ENCODE measurements around the gene TCAP. TPM values are rescaled to one million over a fixed set of nuclear protein-coding genes. Genes with fewer than 3 reads are reported as not detected.

The TCAP gene
- total RNA-seq, 1 donor from 2014 or later: 1.3 TPM

GRCh38 chr17:39700148-39700987 lies 35.2 kb downstream of the TCAP start:
- Mint-ChIP-seq H3K9me3 (ENCODE audit: unreplicated experiment) (no peaks in the 10 kb centered on the region), H3K36me3 (ENCODE audit: unreplicated experiment) (no peaks in the 10 kb centered on the region), H3K4me1 (ENCODE audit: unreplicated experiment) (peaks cover 34% of the 10 kb centered on the region), H3K27me3 (ENCODE audit: unreplicated experiment) (no peaks in the 10 kb centered on the region), H3K4me3 (ENCODE audit: unreplicated experiment) (peak overlapping the region; percentile 78), H3K27ac (ENCODE audit: unreplicated experiment) (peak overlapping the region; percentile 31)
- TF ChIP-seq, protein P1, sequence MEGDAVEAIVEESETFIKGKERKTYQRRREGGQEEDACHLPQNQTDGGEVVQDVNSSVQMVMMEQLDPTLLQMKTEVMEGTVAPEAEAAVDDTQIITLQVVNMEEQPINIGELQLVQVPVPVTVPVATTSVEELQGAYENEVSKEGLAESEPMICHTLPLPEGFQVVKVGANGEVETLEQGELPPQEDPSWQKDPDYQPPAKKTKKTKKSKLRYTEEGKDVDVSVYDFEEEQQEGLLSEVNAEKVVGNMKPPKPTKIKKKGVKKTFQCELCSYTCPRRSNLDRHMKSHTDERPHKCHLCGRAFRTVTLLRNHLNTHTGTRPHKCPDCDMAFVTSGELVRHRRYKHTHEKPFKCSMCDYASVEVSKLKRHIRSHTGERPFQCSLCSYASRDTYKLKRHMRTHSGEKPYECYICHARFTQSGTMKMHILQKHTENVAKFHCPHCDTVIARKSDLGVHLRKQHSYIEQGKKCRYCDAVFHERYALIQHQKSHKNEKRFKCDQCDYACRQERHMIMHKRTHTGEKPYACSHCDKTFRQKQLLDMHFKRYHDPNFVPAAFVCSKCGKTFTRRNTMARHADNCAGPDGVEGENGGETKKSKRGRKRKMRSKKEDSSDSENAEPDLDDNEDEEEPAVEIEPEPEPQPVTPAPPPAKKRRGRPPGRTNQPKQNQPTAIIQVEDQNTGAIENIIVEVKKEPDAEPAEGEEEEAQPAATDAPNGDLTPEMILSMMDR (IDR thresholded peaks at IDR 0.05): no peak
- DNase-seq (ENCODE audit: extremely low spot score, unreplicated experiment): peak; percentile 83

- no peaks in the 10 kb centered on the region for H3K9me3 Mint-ChIP-seq (ENCODE audit: unreplicated experiment)
- H3K4me1 Mint-ChIP-seq (ENCODE audit: unreplicated experiment): peaks cover 34% of the 10 kb centered on the region
- peak overlapping the region; percentile 78 for H3K4me3 Mint-ChIP-seq (ENCODE audit: unreplicated experiment)
- H3K27ac Mint-ChIP-seq (ENCODE audit: unreplicated experiment): peak overlapping the region; percentile 40
- DNase-seq (ENCODE audit: extremely low spot score, unreplicated experiment): no peak
- TF ChIP-seq, protein P1 (IDR thresholded peaks at IDR 0.05): no peak
- no peaks in the 10 kb centered on the region for H3K36me3 Mint-ChIP-seq (ENCODE audit: unreplicated experiment)
- no peaks in the 10 kb centered on the region for H3K27me3 Mint-ChIP-seq (ENCODE audit: unreplicated experiment)
Observed at GRCh38 chr17:39701012-39701783, 36.0 kb downstream of the TCAP start.

DNA sequence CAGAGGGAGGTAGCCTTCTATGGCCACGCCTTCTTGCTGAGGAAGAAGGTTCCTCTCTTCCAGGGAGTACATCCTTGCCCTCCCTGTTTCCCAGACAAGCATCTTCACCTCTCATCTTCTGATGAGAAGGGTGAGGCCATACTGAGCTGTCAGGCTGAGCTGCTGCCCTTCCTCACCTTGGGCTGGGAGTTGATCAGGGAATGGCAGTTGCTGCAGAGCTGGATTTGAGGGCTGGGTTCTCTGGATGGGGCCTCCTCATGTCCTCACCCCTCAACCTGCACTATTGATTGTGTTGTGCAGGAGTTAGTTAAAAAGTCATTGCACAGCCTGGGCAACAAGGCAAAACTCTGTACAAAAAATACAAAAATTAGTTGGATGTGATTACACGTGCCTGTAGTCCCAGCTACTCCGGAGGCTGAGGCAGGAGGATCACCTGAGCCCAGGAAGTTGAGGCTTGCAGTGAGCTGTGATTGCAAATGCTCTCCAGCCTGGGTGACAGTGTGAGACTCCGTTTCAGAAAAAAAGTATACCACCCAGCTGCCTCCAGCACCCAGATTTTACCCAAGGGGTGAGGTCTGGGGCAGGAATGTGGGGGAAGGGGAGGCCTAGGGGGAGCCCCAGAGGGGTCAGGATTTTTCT lies 36.8 kb downstream of the TCAP start:
- Mint-ChIP-seq H3K27ac (ENCODE audit: unreplicated experiment) (peak overlapping the region; percentile 40), H3K36me3 (ENCODE audit: unreplicated experiment) (no peaks in the 10 kb centered on the region)
- TF ChIP-seq, protein P1 (IDR thresholded peaks at IDR 0.05): no peak

DNA sequence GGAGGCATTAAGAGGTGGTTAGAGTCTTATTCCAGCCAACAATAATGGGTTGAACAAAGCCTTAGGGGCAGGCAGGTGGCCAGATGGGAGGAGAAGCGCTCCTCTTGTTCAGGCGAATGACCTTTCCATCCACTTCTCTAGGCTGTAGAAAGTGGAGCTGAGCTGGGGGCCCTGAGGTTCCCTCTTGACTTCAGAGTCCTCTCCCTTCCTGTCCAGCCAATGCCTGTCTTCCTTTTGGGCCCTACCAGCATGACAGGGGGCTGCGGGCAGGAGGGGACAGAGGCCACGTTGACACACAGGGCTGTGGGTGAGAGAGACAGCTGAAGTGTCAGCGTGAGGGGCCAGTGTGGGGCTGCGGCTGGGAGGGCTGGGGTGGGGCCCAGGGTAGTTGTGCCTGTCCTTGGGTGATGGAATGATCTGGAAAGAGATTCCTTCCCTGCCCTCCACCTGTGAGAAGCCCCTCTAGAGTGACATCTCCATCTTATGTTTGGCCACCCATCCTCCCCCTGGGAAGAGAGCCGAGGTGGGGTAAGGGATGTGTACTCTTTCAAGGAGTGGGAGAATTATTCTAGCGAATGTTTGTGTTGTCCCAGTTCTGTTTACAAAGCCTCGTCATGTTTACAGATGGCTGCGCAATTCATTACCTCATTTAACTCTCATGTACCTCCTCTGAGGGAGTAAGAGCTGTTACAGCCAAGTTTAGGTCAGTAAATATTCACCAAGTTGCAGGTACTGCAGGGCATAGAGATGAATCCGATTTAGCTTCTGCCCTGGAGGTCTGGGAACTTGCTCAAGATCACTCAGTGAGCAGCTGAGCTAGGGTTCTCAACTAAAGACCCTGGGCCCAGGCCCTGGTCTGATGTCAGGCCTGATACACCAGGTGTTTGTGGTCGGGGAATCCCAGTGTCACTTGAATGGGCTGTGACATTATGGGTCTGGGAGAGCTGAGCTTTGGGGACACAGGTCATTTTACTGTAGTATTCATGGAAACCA lies 38.0 kb downstream of the TCAP start:
- Mint-ChIP-seq H3K4me1 (ENCODE audit: unreplicated experiment) (peaks cover 34% of the 10 kb centered on the region), H3K36me3 (ENCODE audit: unreplicated experiment) (no peaks in the 10 kb centered on the region), H3K9me3 (ENCODE audit: unreplicated experiment) (no peaks in the 10 kb centered on the region), H3K27ac (ENCODE audit: unreplicated experiment) (no peak overlapping the region), H3K27me3 (ENCODE audit: unreplicated experiment) (no peaks in the 10 kb centered on the region), H3K4me3 (ENCODE audit: unreplicated experiment) (no peak overlapping the region)
- DNase-seq (ENCODE audit: extremely low spot score, unreplicated experiment): no peak
- TF ChIP-seq, protein P1 (IDR thresholded peaks at IDR 0.05): no peak

More for the DNA sequence above, 36.8 kb downstream of the TCAP start:
- DNase-seq (ENCODE audit: extremely low spot score, unreplicated experiment): no peak
- Mint-ChIP-seq H3K9me3 (ENCODE audit: unreplicated experiment) (no peaks in the 10 kb centered on the region), H3K4me3 (ENCODE audit: unreplicated experiment) (peak overlapping the region; percentile 78), H3K4me1 (ENCODE audit: unreplicated experiment) (peaks cover 34% of the 10 kb centered on the region), H3K27me3 (ENCODE audit: unreplicated experiment) (no peaks in the 10 kb centered on the region)

All from osteocyte (in vitro differentiated cells).